Smooth muscle cell (in vitro differentiated cells): ENCODE results near the gene AHNAK. TPM values are rescaled to one million over a fixed set of nuclear protein-coding genes. Genes with fewer than 3 reads are reported as not detected.

Experiments used
- DNase-seq: peaks from one replicate; lab custom pipeline; 2025; ENCODE audit not compliant: unreplicated experiment; lab: John Stamatoyannopoulos, UW
- H2AFZ ChIP-seq: fragments of 200-600 bp; sonication (generic); 2 replicates; pipeline ENCODE4 v1.6.0; 2016; ENCODE audit warnings: antibody characterized with exemption, low read depth, mild to moderate bottlenecking
- H3F3A ChIP-seq: fragments of 200-600 bp; sonication (generic); 2 replicates; pipeline ENCODE4 v1.6.0; 2017; ENCODE audit warnings: antibody characterized with exemption, low read depth
- H3K27ac ChIP-seq: fragments of 200-600 bp; sonication (generic); 2 replicates; pipeline ENCODE4 v1.5.1; 2016; ENCODE audit warnings: low read depth, mild to moderate bottlenecking
- H3K27me3 ChIP-seq: fragments of 200-600 bp; sonication (generic); 2 replicates; pipeline ENCODE4 v1.6.1; 2016; ENCODE audit warnings: low read depth, mild to moderate bottlenecking
- H3K36me3 ChIP-seq: fragments of 200-600 bp; sonication (generic); 2 replicates; pipeline ENCODE4 v1.5.1; 2016; ENCODE audit warnings: low read depth
- H3K4me1 ChIP-seq: fragments of 200-600 bp; sonication (generic); 2 replicates; pipeline ENCODE4 v1.5.1; 2016; ENCODE audit warnings: low read depth
- H3K4me2 ChIP-seq: fragments of 200-600 bp; sonication (generic); 2 replicates; pipeline ENCODE4 v1.6.0; 2016; ENCODE audit warnings: mild to moderate bottlenecking
- H3K4me3 ChIP-seq: fragments of 200-600 bp; sonication (generic); 2 replicates; pipeline ENCODE4 v1.5.1; 2016; ENCODE audit warnings: mild to moderate bottlenecking
- H3K79me2 ChIP-seq: fragments of 200-600 bp; sonication (generic); 2 replicates; pipeline ENCODE4 v1.6.0; 2016; ENCODE audit warnings: low read depth, mild to moderate bottlenecking
- H3K9ac ChIP-seq: fragments of 200-600 bp; sonication (generic); 2 replicates; pipeline ENCODE4 v1.6.0; 2016; ENCODE audit warnings: low read depth
- H3K9me3 ChIP-seq: fragments of 200-600 bp; sonication (generic); replicated peaks from 2 replicates; pipeline ENCODE4 v1.5.1; 2016; ENCODE audit warnings: low read depth
- H4K20me1 ChIP-seq: fragments of 200-600 bp; sonication (generic); 2 replicates; pipeline ENCODE4 v1.6.0; 2016; ENCODE audit warnings: low read depth
- WGBS: methylation state at CpG from one replicate; pipeline ENCODE4 v1.1.7; 2016; ENCODE audit warnings: low lambda C conversion rate; 5-methylcytosine and 5-hydroxymethylcytosine counted together
- polyA plus RNA-seq: library from polyadenylated mRNA; unstranded; fragments of >200 nt; fragmentation: Nextera tagmentation; extraction: Ambion mirVana; gene quantifications from 2 replicates; pipeline ENCODE4 v1.2.1, GENCODE V29; 2016
- total RNA-seq: library from RNA; depleted of rRNA; stranded (reverse); fragments of >200 nt; gene quantifications from 2 replicates; pipeline ENCODE4 v1.2.3, GENCODE V29; 2014
- TF ChIP-seq, protein P1 (sequence below): fragments of 200-600 bp; sonication (generic); IDR thresholded peaks from 2 replicates; pipeline ENCODE4 v1.5.1; 2017; ENCODE audit warnings: borderline replicate concordance, mild to moderate bottlenecking, antibody characterized with exemption; ENCODE audit not compliant: insufficient read depth, poor library complexity, severe bottlenecking

The AHNAK gene
- total and polyA plus RNA-seq, 2 experiments from 2014 or later: 27.2 to 229 TPM

DNA sequence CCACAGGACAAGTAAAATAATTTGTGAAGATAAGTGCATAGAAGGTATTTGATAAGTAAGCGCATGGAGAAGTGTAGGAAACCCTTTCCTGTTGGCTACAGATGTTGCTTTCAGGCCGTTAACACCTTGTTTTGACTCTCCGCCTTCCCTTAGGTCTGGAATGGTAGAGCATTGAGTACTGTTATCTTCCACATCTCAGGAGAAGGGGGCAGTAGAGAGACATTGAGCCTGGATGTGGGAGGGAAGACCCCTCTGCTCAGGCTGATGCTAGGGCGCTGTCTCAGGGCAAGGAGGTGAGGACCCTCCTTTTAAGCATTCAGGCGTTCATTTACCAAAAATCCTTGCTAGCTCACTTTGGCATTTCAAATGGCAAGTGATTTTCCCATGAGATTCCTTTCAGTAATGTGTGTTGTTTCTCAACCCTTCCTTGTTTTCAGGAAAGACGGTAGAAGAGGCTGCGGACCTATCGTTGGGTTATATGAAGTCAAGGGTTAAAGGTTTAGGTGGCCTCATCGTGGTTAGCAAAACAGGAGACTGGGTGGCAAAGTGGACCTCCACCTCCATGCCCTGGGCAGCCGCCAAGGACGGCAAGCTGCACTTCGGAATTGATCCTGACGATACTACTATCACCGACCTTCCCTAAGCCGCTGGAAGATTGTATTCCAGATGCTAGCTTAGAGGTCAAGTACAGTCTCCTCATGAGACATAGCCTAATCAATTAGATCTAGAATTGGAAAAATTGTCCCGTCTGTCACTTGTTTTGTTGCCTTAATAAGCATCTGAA is 154.8 kb downstream of the AHNAK start:
- Histone ChIP-seq H3K9me3 (no peaks in the 10 kb centered on the region), H3K4me2 (no peak overlapping the region), H4K20me1 (no peaks in the 10 kb centered on the region), H3K4me1 (no peaks in the 10 kb centered on the region), H3F3A (peaks cover 5% of the 10 kb centered on the region), H3K79me2 (no peaks in the 10 kb centered on the region), H3K27me3 (no peaks in the 10 kb centered on the region), H3K9ac (no peak overlapping the region), H3K27ac (no peak overlapping the region), H3K36me3 (no peaks in the 10 kb centered on the region), H2AFZ (no peak overlapping the region), H3K4me3 (no peak overlapping the region)
- no peak for DNase-seq
- WGBS: 90% methylated on average over 16 of the region's 16 CpGs
- TF ChIP-seq, protein P1, sequence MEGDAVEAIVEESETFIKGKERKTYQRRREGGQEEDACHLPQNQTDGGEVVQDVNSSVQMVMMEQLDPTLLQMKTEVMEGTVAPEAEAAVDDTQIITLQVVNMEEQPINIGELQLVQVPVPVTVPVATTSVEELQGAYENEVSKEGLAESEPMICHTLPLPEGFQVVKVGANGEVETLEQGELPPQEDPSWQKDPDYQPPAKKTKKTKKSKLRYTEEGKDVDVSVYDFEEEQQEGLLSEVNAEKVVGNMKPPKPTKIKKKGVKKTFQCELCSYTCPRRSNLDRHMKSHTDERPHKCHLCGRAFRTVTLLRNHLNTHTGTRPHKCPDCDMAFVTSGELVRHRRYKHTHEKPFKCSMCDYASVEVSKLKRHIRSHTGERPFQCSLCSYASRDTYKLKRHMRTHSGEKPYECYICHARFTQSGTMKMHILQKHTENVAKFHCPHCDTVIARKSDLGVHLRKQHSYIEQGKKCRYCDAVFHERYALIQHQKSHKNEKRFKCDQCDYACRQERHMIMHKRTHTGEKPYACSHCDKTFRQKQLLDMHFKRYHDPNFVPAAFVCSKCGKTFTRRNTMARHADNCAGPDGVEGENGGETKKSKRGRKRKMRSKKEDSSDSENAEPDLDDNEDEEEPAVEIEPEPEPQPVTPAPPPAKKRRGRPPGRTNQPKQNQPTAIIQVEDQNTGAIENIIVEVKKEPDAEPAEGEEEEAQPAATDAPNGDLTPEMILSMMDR: no peak

GRCh38 chr11:62390722-62391121 is 155.9 kb downstream of the AHNAK start:
- H3K27ac ChIP-seq: no peak overlapping the region
- no peak overlapping the region for H3K9ac ChIP-seq
- DNase-seq: no peak
- no peaks in the 10 kb centered on the region for H3K36me3 ChIP-seq
- no peaks in the 10 kb centered on the region for H3K79me2 ChIP-seq
- H3F3A ChIP-seq: no peaks in the 10 kb centered on the region
- no peaks in the 10 kb centered on the region for H3K4me1 ChIP-seq
- no peaks in the 10 kb centered on the region for H4K20me1 ChIP-seq
- no peaks in the 10 kb centered on the region for H3K9me3 ChIP-seq
- no peak overlapping the region for H2AFZ ChIP-seq
- no peak overlapping the region for H3K4me2 ChIP-seq
- 48% methylated on average over 1 of the region's 1 CpG for WGBS
- TF ChIP-seq, protein P1: no peak
- no peak overlapping the region for H3K4me3 ChIP-seq
- H3K27me3 ChIP-seq: no peaks in the 10 kb centered on the region

- Histone ChIP-seq H3K4me2 (no peak overlapping the region), H3K79me2 (no peaks in the 10 kb centered on the region), H3K27me3 (no peaks in the 10 kb centered on the region), H3K27ac (no peak overlapping the region), H3F3A (no peaks in the 10 kb centered on the region), H3K36me3 (no peaks in the 10 kb centered on the region), H3K9me3 (no peaks in the 10 kb centered on the region), H2AFZ (no peak overlapping the region), H3K9ac (no peak overlapping the region), H3K4me1 (no peaks in the 10 kb centered on the region), H4K20me1 (no peaks in the 10 kb centered on the region), H3K4me3 (no peak overlapping the region)
- DNase-seq: no peak
- TF ChIP-seq, protein P1: no peak
- 75% methylated on average over 5 of the region's 5 CpGs for WGBS
Observed at GRCh38 chr11:62390237-62390636, 156.4 kb downstream of the AHNAK start.

- H4K20me1 ChIP-seq: no peaks in the 10 kb centered on the region
- no peak for DNase-seq
- H3K27ac ChIP-seq: no peak overlapping the region
- no peak overlapping the region for H3K9ac ChIP-seq
- 90% methylated on average over 11 of the region's 11 CpGs for WGBS
- TF ChIP-seq, protein P1: no peak
- H2AFZ ChIP-seq: no peak overlapping the region
- H3F3A ChIP-seq: no peaks in the 10 kb centered on the region
- H3K79me2 ChIP-seq: no peaks in the 10 kb centered on the region
- no peak overlapping the region for H3K4me3 ChIP-seq
- no peaks in the 10 kb centered on the region for H3K27me3 ChIP-seq
- no peaks in the 10 kb centered on the region for H3K36me3 ChIP-seq
- H3K4me2 ChIP-seq: no peak overlapping the region
- no peaks in the 10 kb centered on the region for H3K4me1 ChIP-seq
- H3K9me3 ChIP-seq: no peaks in the 10 kb centered on the region
Observed at GRCh38 chr11:62388999-62389398, 157.6 kb downstream of the AHNAK start.
